Renal cortical epithelial cell (primary cell): ENCODE measurements around the gene SEPTIN8. TPM values are rescaled to one million over a fixed set of nuclear protein-coding genes. Genes with fewer than 3 reads are reported as not detected.

Experiments used
- DNase-seq: peaks from one replicate; pipeline ENCODE4 v3.0.0-alpha.2; 2011; ENCODE audit warnings: low read depth
- total RNA-seq: library from RNA; depleted of rRNA; stranded (reverse); fragments of >200 nt; gene quantifications from 2 replicates; pipeline ENCODE4 v1.2.3, GENCODE V29; 2014

The SEPTIN8 gene
- total RNA-seq, 1 donor from 2014 or later, result 116 TPM

- DNase-seq, result no peak
These were observed 12.3 kb downstream of the SEPTIN8 start for GRCh38 chr5:132764671-132765238.

- DNase-seq, result no peak
These were observed 13.0 kb downstream of the SEPTIN8 start for GRCh38 chr5:132764051-132764450.

- no peak for DNase-seq
These were observed 13.6 kb downstream of the SEPTIN8 start for GRCh38 chr5:132763181-132764036.

DNA sequence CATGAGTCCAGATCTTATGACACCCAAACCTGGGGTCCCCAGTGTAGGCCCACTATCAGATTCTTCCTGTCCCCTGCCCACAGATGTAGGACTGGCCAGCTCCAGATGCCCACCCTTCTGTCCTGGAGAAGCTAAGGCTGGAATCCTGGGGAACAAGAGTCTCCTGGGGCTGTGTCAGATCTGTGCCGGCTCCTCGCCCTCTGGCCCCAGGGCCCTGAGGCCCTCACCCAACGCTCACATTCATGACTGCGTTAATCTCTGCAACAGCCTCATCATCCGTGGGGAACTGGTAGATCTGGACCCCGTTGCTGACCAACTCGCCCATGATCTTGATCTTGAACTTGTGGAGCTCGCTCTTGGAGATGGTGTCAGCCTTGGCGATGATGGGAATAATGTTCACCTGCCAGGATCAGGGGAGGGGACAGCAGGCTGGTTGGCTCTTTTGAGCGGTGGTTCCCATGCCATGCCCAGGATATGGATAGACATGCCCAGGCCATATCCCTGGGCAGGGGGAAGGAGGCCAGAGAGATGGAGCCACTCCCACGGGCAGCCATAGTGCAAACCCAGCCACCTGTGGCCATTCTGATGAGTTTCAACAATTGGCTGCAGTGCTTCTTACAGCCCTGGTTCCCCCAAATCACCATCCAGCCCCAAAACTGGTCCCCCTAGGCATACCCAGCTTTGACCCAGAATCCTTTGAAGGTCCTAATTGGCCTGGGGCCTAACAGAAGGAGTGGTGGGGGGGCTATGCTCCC is 14.6 kb downstream of the SEPTIN8 start:
- no peak for DNase-seq

DNA sequence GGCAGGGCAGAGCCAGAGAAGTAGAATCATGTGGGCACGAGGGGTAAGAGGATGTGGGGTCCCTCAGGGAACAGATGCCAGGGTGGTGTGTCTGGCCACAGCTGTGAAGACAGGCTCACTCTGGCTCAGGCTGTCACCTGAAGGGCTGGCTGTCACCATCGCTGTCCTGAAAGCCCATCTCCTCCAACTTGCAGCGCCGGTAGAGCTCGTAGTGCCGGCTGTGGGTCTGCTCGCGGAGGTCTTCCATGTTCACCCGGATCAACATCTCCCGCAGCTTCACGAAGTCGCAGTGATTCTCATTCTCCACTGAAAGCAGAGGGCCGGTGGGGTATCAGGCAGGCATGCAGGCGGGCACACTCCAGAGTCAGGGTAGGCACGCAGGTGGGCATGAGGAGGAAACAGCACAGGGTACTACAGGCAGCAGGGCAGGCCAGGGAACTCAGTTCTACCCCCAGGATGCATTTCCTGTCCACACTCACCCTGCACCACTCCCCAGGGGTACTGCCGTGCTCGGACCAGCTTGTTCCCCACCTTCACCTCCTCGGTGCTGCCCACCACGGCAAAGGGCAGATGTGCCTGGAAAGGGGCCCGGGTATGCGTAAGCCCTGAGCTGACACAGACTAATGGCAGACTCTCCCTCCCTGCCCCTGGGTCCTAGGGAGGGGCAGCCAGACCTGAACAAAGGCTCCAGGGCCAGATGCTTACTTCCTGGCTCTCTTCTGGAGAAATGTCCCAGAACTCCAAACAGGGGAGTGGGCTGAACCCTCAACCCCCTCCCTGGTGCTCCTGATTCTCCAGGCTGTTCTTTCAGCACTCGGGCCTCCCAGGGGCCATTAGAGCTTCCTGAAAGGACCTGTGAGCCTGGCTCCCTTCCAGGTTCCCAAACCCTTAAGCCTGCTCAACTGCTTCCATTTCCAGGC is 15.5 kb downstream of the SEPTIN8 start:
- no peak for DNase-seq

- DNase-seq, result no peak
These were observed 16.3 kb downstream of the SEPTIN8 start for GRCh38 chr5:132760601-132761317.

DNA sequence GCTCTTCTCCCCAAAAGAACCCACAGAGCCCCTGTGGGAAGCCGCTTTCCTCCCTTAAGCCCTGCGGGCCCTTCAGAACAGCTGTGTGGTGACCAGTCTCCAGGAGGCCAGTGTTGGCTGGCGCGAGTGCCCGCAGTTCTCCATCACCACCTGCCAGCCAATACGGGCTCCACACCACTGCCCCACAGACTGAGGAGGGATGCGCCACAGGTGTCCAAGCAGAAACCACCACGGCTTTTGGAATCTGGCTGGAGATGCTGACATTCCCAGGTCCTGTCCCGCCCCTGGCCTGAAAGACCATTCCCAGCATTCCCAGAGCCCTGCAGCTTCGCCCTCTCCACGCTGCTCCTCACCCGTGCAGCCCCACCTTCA is 17.0 kb downstream of the SEPTIN8 start:
- no peak for DNase-seq

DNA sequence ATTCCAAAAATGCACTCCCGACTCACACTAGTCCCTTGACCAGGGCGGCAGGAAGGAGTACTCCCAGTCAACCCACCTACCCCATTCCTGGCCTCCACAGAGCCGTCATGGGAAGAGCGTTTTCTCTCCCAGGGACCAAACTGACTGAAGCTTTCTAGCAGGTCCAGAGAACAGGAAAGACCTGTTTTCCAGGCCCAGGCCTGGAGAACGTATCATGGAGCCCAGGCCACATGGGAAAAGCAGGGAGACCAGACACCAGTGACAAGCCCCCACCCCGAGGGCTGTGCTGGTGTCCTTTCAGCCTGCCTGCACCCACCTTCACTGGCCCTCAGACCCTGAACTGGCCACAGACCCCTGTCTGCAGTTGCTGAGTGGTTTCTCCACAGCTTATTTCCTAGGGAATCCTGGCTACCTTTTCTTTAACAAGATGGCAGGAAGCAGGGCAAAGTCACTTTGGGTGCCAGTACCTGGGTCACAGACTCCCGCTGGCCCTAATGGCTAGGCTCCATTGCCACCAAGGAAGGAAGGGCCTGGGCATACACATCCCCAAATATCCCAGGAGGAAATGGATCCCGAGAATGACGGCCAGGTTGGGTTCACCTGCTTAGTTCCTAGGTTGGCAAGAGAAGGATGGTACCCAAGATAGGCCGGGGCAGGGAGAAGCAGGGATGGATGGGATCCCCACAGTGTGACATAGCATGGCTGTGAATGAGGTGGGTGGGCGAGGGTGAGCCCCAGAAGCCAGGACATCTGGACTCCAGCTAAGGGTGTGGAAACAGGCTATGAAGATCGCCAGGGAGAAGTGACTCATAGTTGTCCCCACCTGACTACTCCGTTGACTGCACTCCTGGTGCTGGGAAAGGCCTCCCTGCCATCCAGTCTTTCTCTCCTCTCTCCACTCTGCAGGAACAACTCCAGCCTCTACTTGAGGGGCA is 17.7 kb downstream of the SEPTIN8 start:
- DNase-seq, result no peak

DNA sequence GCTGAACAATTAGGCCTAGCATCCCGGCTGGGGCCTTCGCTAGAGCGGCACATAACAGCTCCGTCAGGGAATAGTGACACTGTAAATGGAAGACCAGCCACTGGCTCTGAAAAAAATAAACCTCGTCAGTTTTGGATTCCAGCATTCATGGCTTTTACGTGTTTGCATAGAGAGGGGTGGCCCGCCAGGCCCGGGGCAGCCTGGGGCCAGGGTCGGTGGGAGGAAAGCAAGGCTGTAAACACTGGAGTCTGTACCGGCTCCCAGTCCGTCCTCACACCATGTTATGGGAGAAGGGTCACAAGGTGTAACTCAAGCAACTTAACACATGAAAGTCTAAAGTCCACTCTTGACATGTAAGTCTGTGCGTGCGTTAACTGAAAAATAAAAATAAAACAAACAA is 18.6 kb downstream of the SEPTIN8 start:
- no peak for DNase-seq

GRCh38 chr5:132756542-132756941 is 20.5 kb downstream of the SEPTIN8 start:
- no peak for DNase-seq

DNA sequence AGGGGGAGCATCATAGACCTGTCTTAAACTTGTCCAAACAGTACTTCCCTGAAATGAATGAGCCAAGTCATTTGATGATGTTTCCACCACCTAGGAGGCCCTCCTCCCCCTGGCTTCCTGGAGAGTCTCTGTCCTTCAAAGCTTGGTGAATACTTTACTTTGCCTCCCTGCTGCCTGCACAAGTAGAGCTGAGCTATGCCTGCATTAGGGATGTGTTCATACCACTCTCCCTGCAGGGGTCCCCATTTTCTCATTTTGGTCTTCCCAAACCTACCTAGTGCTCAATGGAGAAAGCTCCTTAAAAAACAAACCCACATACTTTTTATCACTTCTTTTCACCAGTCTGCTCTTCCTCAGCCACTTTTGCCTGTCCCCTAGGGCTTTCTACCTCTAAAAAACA is 22.1 kb downstream of the SEPTIN8 start:
- no peak for DNase-seq

DNA sequence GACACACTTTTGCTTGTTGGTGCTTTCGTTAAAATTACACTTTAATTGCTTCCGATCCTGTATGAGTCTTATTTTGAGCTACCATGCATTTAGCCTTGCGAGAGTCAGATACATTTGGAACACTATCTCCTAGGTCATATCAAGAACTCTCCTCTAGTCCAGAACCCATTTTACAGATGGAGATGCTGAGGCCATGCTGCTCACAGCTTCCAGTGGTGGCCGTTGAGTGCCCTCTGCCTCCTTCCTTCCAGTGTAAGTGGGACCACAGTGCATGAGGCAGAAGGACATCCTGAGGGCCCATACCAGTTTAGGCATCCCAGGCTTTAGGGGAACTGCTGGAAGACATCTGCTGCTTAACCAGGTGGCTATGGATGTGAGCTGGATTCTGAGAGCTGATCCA is 22.9 kb downstream of the SEPTIN8 start:
- DNase-seq, result no peak

- peak; percentile 41 for DNase-seq
These were observed 23.7 kb downstream of the SEPTIN8 start for GRCh38 chr5:132753135-132753987.

- DNase-seq, result no peak
These were observed 24.4 kb downstream of the SEPTIN8 start for GRCh38 chr5:132752581-132753125.

DNA sequence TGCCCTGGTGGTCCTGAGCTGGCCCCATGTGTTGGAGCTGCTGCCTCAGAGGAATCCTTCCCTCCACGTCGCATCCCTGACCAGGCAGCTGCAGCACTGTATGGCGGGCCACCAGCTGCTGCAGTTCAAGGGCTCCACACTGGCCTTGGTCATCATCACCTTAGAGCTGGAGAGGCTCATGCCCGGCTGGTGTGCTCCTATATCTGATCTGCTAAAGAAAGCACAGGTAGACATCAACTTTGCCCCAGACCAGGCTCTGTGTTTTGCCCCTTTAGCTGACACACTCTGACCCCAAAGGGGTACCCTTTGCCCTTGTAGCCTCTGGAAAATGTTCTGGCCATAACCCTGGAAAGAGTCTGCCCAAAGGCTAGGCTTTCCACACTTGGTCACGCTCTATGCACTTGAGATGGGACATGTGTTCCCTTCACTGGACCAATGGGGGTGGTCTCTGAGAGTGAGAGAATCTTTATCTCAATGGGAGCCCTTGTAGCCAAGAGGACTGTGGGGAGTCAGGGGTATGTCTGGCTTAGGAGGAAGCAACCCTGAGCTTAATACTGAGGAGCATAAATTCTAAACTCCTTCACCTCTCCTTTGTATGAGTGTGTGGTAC is 25.0 kb downstream of the SEPTIN8 start:
- no peak for DNase-seq

GRCh38 chr5:132751444-132751843 is 25.6 kb downstream of the SEPTIN8 start:
- DNase-seq, result no peak

DNA sequence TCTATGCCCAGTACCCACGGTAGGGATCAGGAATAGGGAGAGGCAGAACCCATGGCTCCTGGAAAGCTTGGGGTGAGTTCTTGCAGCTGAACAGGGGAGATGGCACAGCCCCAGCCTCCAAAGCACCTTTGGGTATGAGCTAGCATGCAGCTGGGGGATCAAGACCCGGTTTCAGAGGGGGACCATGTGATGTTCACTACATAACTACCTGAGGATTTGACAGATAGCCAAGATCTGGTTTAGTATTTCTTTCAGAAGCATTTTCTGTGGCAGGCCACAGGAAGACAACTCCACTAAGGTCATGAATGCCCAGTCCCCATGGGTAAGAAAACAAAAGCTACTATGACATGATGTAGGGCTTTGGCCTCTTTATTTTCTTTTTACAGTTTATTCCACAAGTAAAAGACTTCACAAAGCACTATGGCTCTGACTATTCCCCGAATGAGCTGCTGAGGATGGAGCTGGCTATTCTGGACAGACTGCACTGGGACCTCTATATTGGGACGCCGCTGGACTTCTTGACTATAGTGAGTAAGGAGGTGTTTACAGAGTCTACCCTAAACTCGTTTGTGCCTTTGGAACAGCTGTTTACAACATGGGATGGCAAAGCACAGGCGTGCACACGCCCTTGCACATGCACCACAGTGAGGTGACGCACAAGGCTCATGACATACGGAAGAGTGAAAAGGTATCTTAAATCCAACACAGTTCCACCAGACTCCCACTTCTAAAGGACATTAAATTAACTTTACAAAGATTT is 26.4 kb downstream of the SEPTIN8 start:
- no peak for DNase-seq
